ENCODE results near the gene SND1.

Gene SND1

DNA sequence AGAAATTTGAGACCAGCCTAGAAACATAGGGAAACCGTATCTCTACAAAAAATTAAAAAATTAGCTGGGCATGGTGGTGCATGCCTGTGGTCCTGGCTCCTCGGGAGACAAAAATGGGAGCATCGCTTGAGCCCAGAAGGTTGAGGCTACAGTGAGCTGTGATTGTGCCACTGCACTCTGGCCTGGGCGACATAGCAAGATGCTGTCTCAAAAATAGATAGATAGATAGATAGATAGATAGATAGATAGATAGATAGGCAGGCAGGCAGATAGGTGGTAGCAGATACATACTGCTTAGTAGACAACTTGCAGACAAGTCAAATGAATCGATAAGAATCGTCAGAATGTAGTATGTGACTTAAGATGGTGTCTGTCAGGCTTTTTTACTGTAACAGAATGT is 106.9 kb downstream of the SND1 start:
- no peak overlapping the region for H3K4me3 ChIP-seq (replicated peaks; ENCODE audit: low read depth, low read length)
- DNase-seq (ENCODE audit: extremely low read depth, low read depth) = no peak
- no peak for TF ChIP-seq CTCF (IDR thresholded peaks at IDR 0.05; ENCODE audit: low read depth, low read length, missing control alignments)

- no peak for TF ChIP-seq CTCF (IDR thresholded peaks at IDR 0.05; ENCODE audit: low read depth, low read length, missing control alignments)
- H3K4me3 ChIP-seq (replicated peaks; ENCODE audit: low read depth, low read length) = no peak overlapping the region
- DNase-seq (ENCODE audit: extremely low read depth, low read depth) = no peak
Observed at GRCh38 chr7:127759945-127760421, 108.0 kb downstream of the SND1 start.

- H3K4me3 ChIP-seq (replicated peaks; ENCODE audit: low read depth, low read length) = no peak overlapping the region
- TF ChIP-seq CTCF (IDR thresholded peaks at IDR 0.05; ENCODE audit: low read depth, low read length, missing control alignments) = no peak
- DNase-seq (ENCODE audit: extremely low read depth, low read depth) = no peak
Observed at GRCh38 chr7:127760436-127761031, 108.5 kb downstream of the SND1 start.

GRCh38 chr7:127761196-127761595 is 109.2 kb downstream of the SND1 start:
- no peak for TF ChIP-seq CTCF (IDR thresholded peaks at IDR 0.05; ENCODE audit: low read depth, low read length, missing control alignments)
- no peak overlapping the region for H3K4me3 ChIP-seq (replicated peaks; ENCODE audit: low read depth, low read length)
- no peak for DNase-seq (ENCODE audit: extremely low read depth, low read depth)

GRCh38 chr7:127764681-127765080 is 112.7 kb downstream of the SND1 start:
- no peak for DNase-seq (ENCODE audit: extremely low read depth, low read depth)
- H3K4me3 ChIP-seq (replicated peaks; ENCODE audit: low read depth, low read length) = no peak overlapping the region
- TF ChIP-seq CTCF (IDR thresholded peaks at IDR 0.05; ENCODE audit: low read depth, low read length, missing control alignments) = no peak

GRCh38 chr7:127765150-127765549 is 113.2 kb downstream of the SND1 start:
- no peak for DNase-seq (ENCODE audit: extremely low read depth, low read depth)
- no peak for TF ChIP-seq CTCF (IDR thresholded peaks at IDR 0.05; ENCODE audit: low read depth, low read length, missing control alignments)
- H3K4me3 ChIP-seq (replicated peaks; ENCODE audit: low read depth, low read length) = no peak overlapping the region
